Measurements from ENCODE around the gene ANKRD30A.

DNA sequence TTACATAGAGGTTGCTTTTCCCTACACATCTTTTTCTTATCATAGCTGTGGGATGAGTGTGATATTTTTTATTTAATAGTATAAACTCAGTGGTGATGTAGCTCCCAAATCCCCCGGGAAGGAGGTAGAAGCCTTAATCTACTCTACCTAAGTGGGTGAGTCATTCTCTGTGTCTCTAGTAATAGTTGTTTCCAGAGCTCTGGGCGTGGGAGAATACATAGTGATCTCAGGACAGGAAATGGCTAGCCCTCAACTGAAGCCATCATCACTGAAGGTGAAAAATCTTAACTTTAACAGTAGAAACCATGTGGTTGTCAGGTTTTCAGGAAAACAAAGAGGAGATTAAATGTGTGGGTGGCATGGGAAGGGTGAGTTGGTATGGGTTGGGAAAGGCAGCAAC is 278.4 kb downstream of the ANKRD30A start:
- TF ChIP-seq, protein P1, sequence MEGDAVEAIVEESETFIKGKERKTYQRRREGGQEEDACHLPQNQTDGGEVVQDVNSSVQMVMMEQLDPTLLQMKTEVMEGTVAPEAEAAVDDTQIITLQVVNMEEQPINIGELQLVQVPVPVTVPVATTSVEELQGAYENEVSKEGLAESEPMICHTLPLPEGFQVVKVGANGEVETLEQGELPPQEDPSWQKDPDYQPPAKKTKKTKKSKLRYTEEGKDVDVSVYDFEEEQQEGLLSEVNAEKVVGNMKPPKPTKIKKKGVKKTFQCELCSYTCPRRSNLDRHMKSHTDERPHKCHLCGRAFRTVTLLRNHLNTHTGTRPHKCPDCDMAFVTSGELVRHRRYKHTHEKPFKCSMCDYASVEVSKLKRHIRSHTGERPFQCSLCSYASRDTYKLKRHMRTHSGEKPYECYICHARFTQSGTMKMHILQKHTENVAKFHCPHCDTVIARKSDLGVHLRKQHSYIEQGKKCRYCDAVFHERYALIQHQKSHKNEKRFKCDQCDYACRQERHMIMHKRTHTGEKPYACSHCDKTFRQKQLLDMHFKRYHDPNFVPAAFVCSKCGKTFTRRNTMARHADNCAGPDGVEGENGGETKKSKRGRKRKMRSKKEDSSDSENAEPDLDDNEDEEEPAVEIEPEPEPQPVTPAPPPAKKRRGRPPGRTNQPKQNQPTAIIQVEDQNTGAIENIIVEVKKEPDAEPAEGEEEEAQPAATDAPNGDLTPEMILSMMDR (IDR thresholded peaks at IDR 0.05) = no peak
- TF ChIP-seq ZFX (IDR thresholded peaks at IDR 0.05; ENCODE audit: borderline replicate concordance) = no peak
